Measurements from ENCODE around the gene FAM222A.

The FAM222A gene

GRCh38 chr12:109710747-109711595, 2.7 kb upstream of the FAM222A start:
- no peak for DNase-seq (ENCODE audit: low read depth in 2 of 2)

- no peak for DNase-seq (ENCODE audit: low read depth in 2 of 2)
Observed at GRCh38 chr12:109711596-109712461, 1.8 kb upstream of the FAM222A start.

GRCh38 chr12:109714141-109714912, 702 bp downstream of the FAM222A start:
- no peak for DNase-seq (ENCODE audit: low read depth in 2 of 2)

DNA sequence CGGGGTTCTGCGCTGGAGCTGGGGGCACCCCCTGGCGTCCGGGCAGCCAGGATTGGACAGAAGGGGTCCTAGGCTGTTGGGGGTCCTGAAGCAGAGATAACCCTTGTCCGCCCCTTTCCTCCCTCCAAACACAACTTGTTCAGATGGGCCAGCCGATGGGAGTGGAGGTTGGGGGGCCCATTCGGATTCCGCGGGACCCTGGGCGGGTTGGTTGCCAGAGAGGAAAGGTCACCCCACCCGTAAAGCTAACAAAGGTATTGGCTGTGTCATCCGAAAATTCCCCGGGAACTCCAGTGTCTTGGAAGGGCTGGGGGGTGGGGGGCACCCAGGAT, 1.3 kb downstream of the FAM222A start:
- no peak for DNase-seq (ENCODE audit: low read depth in 2 of 2)

DNA sequence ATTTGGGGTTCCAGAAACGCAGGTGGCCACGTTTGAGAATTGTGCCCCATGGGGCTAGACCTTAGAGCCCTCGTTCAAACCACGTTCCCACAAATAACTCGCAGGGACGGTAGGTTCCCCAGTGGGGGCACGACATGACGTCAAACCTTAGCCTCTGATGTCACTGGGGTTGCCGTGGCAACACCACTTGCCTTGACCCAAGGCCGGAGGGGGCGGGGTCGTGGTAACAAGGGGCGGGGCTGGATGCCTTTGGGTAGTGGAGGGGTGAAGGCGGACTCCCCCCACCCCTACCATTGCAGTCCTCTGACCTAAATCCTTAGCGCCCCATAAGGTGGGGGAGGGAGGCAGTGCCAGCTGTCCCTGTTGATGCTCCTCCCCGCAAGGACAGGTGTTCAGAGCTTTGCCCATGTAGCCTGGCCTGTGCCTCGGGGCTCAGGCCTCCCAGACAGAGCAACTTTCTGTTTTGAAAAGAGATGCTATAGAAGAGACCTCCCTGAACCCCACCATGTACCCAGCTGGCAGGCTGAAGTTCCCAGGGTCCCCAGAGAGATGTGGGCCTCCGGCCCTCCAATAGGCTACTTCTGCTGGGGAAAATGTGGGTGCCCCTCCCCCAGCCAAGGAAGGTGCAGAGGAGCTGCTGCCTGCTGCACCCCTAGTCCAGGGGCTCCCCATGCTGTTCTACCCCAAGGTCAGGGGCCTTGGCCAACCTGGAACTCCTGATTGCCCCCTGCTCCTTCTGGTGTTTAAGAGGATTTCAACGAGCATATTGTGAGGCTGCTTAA, 1.9 kb downstream of the FAM222A start:
- DNase-seq (ENCODE audit: low read depth in 2 of 2), result no peak

- no peak for DNase-seq (ENCODE audit: low read depth in 2 of 2)
Observed at GRCh38 chr12:109716092-109716479, 2.5 kb downstream of the FAM222A start.

DNA sequence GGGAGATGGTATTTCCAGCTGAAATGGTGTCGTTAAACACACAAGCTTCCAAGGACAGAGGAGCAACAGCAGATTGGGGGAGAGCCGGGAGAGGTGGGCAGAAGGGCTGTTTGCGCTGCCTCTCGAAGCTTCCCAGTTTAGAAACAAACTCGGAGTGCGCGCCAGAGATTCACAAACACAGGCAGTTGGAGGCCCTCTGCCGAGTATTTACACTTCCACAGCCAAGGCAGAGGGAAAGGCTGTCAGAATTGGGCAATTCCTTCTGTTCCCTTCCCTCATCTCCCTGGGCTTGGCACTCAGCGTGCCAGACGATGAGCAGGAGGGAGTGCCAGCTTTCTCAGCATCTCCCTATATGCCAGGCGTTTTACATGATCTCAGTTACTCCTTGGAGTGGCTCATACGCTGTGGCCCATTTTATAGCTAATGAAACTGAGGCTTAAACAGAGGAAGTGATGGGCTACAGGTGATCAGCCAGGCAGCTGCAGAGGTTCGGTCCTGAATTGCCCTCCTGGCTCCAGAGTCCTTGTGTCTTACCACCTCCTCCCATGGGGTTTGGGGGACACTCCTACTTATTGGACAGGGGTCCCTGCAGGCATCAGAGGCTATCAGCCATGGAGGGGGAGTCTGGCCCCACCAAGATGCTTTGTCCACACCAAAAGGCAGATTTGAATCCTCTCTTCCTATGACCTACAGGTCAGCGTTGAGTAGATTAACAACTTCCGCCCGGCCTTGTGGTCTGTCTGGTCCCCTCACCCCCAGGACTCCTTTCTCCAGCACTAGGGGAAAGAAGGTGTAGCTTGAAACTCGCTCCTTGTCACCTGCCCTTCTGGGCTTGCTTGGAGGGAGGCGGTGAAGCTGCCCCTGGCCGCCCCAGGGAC, 3.1 kb downstream of the FAM222A start:
- no peak for DNase-seq (ENCODE audit: low read depth in 2 of 2)

DNA sequence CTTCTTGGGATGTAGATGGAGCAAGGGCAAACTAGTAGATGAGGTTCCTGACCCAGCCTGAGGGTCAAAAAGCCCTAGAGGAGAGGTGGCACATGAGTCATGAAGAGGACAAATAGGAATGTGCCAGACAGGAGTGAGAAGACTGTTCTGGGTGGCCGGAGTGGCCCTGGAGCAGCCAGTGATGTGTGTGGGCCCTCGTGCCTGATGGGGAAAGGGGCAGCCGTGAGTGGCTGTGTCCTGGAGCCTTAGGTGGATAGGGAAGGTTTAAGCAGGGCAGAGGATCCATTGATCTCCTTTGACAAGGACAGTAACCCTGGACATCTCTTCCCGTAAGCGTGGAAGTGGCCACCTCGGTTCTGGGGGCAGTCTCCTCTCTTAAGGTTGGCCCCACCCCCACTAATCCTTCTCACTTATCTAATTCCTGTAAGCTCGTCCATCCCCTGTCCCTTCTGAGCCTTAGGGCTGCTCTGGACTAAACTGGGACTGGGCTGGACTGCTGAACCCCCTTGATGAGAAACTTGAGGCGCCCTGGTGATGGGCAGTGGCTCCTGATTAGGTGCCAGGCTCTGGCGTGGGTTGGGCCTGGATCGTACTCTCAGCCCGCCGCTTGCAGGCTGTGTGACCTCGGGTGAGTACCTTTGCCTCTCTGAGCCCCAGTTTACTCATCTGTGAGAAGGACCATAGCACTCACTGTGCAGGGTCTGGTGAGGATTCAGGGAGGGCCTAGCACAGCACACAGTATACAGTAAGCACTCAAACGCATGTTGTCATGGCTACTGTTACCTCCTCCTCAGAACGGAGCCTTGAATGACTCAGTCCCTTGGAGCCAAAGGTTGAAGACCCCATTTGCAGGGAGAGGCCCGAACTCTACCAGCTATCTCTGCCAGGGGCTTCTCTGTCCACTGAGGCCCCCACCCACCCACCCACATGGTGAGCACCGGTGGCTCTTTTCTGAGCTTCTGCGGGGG, 4.0 kb downstream of the FAM222A start:
- DNase-seq (ENCODE audit: low read depth in 2 of 2), result no peak

DNA sequence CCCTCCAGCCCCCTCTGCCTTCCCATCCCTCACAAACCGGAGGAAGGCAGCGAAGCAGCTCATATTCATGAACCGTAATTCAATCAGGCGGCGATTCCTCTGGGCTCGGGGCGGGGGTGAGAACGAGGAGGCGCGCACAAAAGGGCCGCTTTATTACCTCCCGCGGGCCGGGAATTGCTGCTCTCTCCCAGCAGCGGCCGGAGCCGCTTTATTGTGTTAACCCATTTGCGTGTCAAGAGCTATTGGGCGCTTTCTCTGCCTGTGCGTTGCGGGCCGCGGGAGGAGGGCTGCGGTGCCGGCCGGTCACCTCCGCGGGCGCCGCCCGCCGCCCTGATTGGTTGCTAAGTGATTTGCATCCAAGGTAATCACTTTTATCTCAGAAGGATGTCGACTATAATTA, 4.8 kb downstream of the FAM222A start:
- DNase-seq (ENCODE audit: low read depth in 2 of 2), result no peak

DNA sequence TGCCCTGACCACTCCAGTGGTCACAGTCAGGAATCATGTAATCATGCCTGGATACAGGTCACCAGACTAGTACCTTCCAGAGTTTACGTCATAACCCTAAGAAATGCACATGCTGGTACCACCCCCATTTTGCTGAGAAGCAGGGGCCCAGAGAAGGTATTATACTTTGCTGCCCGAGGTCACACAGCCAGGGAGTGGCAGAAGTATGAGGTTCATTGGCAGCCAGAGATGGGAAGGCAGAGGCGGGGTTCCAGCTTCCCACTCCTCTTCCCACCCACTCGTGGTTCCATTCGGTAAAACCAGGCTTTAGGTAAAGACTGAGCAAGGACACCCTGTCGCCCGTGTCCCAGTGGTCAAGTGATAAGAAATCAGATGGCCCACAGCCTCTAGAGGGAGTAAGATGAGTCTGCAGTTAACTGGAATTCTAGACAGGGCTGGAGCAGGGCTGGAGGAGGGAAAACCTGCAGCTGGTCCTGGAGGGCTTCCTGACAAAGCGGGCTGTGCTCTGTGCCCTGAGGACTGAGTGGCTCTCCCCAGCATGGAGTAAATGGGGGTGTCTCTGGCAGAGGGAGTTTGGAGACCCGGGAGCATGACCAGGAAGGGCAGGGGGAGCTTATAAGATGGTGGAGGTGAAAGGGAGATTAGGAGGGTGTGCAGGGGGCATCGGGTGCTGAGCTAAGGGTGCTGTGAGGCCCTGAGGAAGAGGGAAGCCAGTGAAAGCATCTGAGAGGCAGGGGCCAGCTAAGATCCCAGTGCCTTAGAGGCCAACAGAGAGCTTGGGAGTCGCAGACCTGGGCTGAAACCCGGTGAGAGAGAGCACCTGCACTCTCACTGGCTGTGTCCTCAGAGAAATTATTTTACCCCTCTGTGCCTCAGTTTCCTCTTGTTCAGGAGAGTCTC, 5.7 kb downstream of the FAM222A start:
- DNase-seq (ENCODE audit: low read depth in 2 of 2), result no peak

DNA sequence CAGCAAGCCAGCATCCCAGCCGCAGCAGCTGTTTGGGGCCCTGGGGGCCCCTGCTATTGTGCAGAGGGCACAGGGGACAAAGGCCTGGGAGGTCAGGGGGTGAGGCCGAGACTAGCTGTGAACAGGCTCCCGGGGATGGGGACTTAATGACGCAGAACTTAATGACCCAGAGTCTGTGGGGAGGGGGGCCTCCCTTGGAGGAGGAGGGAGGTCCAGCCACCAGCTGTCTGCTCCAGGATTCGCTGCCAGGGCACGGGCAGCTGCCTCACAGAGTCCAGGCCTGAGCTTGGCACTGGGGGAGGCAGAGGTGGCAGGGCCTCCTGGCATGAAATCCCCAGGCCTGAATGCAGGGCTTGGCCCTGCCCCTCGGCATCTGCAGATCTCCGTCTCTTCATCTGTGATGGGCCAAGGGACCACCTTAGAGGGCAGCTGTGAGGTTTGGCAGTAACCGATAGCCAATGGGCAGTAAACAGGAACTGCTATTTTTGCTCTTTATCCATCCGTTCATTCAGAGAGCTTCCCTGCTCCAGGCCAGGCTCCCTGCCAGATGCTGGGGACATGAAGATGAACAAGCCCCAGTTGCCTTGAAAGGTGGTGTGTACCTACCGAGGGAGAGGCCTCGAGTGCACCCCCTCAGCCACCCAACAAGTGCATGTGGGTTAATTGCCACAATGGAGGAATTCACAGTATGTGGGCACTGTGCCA, 6.7 kb downstream of the FAM222A start:
- DNase-seq (ENCODE audit: low read depth in 2 of 2), result no peak

GRCh38 chr12:109720857-109721189, 7.2 kb downstream of the FAM222A start:
- DNase-seq (ENCODE audit: low read depth in 2 of 2), result no peak

DNA sequence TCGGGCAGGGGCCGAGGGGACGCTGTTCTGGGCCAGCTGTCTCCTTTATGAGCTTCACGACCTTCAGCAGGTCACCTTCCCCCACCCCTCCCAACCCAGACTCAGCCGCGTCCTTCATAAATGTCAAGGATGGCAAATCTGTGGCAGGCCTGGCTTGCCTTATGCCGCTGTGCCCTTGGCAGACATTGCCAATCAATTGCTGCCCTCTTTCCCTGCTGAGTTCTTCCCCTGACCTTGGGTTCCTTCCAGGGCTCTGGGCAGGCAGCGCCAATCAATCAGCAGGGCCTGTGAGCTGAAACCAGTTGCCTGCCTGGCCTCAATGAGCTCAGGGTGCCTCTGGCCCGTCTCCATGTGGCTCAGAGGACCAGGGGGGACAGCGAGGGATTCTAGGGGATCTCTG, 7.7 kb downstream of the FAM222A start:
- no peak for DNase-seq (ENCODE audit: low read depth in 2 of 2)

GRCh38 chr12:109722022-109722720, 8.5 kb downstream of the FAM222A start:
- no peak for DNase-seq (ENCODE audit: low read depth in 2 of 2)

- no peak for DNase-seq (ENCODE audit: low read depth in 2 of 2)
Observed at GRCh38 chr12:109722721-109723094, 9.1 kb downstream of the FAM222A start.

GRCh38 chr12:109723311-109723881, 9.8 kb downstream of the FAM222A start:
- DNase-seq (ENCODE audit: low read depth in 2 of 2), result no peak
